Keratinocyte (primary cell): ENCODE measurements around the gene GRM2. TPM values are rescaled to one million over a fixed set of nuclear protein-coding genes. Genes with fewer than 3 reads are reported as not detected.

Experiments used
- DNase-seq: peaks from one replicate; pipeline ENCODE4 v3.0.0-alpha.2; 2011; ENCODE audit warnings: low read depth, missing footprints, low spot score
- FAIRE-seq: peaks from 2 replicates; lab custom pipeline; 2011; peaks lifted over from hg19 to GRCh38; lab: Jason Lieb, UNC
- H2AFZ ChIP-seq: 2 replicates; pipeline ENCODE4 v1.6.0; 2012; ENCODE audit warnings: low read length, control low read depth, inconsistent platforms; ENCODE audit not compliant: control insufficient read depth
- H3K27ac ChIP-seq: 2 replicates; pipeline ENCODE4 v1.5.1; 2011; ENCODE audit warnings: low read length; ENCODE audit not compliant: control insufficient read depth, insufficient read depth
- H3K27me3 ChIP-seq: 3 replicates; pipeline ENCODE4 v1.6.0; 2011; ENCODE audit warnings: low read length; ENCODE audit not compliant: control insufficient read depth, insufficient read depth; ENCODE audit errors: extremely low read depth
- H3K36me3 ChIP-seq, 2 experiments: 2 replicates in 1 of 2; 3 replicates in 1 of 2; pipeline ENCODE4 v1.5.1; 2011; ENCODE audit warnings: low read length in 2 of 2, mild to moderate bottlenecking in 1 of 2; ENCODE audit not compliant: control insufficient read depth in 2 of 2, insufficient read depth in 2 of 2; ENCODE audit errors: extremely low read depth in 1 of 2
- H3K4me1 ChIP-seq: 3 replicates; pipeline ENCODE4 v1.5.1; 2011; ENCODE audit warnings: low read length; ENCODE audit not compliant: control insufficient read depth, insufficient read depth; ENCODE audit errors: extremely low read depth
- H3K4me2 ChIP-seq: 3 replicates; pipeline ENCODE4 v1.6.0; 2011; ENCODE audit warnings: low read depth, low read length; ENCODE audit not compliant: control insufficient read depth, insufficient read depth; ENCODE audit errors: extremely low read depth
- H3K4me3 ChIP-seq, 3 experiments: fragments of 200-600 bp in 1 of 3; sonication (generic) in 1 of 3; 2 replicates in 2 of 3; 3 replicates in 1 of 3; pipeline ENCODE4 v1.5.1; 2011 to 2016; ENCODE audit warnings: low read length in 3 of 3, mild to moderate bottlenecking in 3 of 3, control low read depth in 2 of 3, inconsistent platforms in 1 of 3, low read depth in 1 of 3, mixed read lengths in 1 of 3, mixed run types in 1 of 3, moderate library complexity in 1 of 3; ENCODE audit not compliant: control insufficient read depth in 2 of 3, insufficient read depth in 2 of 3; ENCODE audit errors: extremely low read depth in 1 of 3
- H3K79me2 ChIP-seq: 2 replicates; pipeline ENCODE4 v1.6.0; 2012; ENCODE audit warnings: low read length; ENCODE audit not compliant: control insufficient read depth, insufficient read depth
- H3K9ac ChIP-seq: 3 replicates; pipeline ENCODE4 v1.6.0; 2011; ENCODE audit warnings: low read length; ENCODE audit not compliant: control insufficient read depth, insufficient read depth; ENCODE audit errors: extremely low read depth
- H3K9me1 ChIP-seq: 3 replicates; pipeline ENCODE4 v1.6.0; 2011; ENCODE audit warnings: low read length; ENCODE audit not compliant: control insufficient read depth, insufficient read depth; ENCODE audit errors: extremely low read depth
- H3K9me3 ChIP-seq: 2 replicates; pipeline ENCODE4 v1.5.1; 2012; ENCODE audit warnings: low read depth, low read length; ENCODE audit not compliant: control insufficient read depth
- H4K20me1 ChIP-seq: 3 replicates; pipeline ENCODE4 v1.6.0; 2011; ENCODE audit warnings: low read length; ENCODE audit not compliant: control insufficient read depth, insufficient read depth; ENCODE audit errors: extremely low read depth
- CTCF ChIP-seq, 3 experiments: IDR thresholded peaks in 1 of 3; conservative IDR thresholded peaks in 1 of 3; optimal IDR thresholded peaks in 1 of 3; 2 replicates in 2 of 3; 3 replicates in 1 of 3; pipeline versions ENCODE3 to v1.5.1; 2011; ENCODE audit warnings: low read length in 3 of 3, mild to moderate bottlenecking in 3 of 3, moderate library complexity in 2 of 3, control low read depth in 1 of 3, inconsistent platforms in 1 of 3; ENCODE audit not compliant: insufficient read depth in 2 of 3; ENCODE audit errors: extremely low read depth in 1 of 3
- EZH2 ChIP-seq: IDR thresholded peaks from one replicate; pipeline ENCODE4 v1.6.1; 2012; ENCODE audit warnings: inconsistent platforms, mild to moderate bottlenecking, low read length, moderate library complexity
- dilution Hi-C: fragments of 300-500 bp; cut with MboI; formaldehyde crosslinking; loops from one replicate; pipeline ENCODE4 v1.7.0; 2020; ENCODE audit warnings: low sequenced_read_pairs; ENCODE audit not compliant: extremely low pct_ligation_motif_present
- polyA plus RNA-seq, 5 experiments: library from polyadenylated mRNA; depleted of rRNA in 3 of 5; stranded (reverse) in 3 of 5; stranded (forward) in 1 of 5; unstranded in 1 of 5; fragments of >200 nt; gene quantifications; 1 replicate in 1 of 5; 2 replicates in 3 of 5; 3 replicates in 1 of 5; pipeline versions ENCODE4 v1.2.1 to v1.2.3, GENCODE V29; 2011 to 2012; ENCODE audit warnings: missing spikeins in 2 of 5, low read depth in 1 of 5, low replicate concordance in 1 of 5

Gene GRM2
- polyA plus RNA-seq, 1 donor (not counting 4 experiments of a cell fraction or from before 2014, with no cell fraction given): 0.07 TPM

- H3K9me3 ChIP-seq: no peaks in the 10 kb centered on the region
- no peak overlapping the region for H3K27ac ChIP-seq
- no peak overlapping the region for H3K9ac ChIP-seq
- H4K20me1 ChIP-seq: no peaks in the 10 kb centered on the region
- no peak for FAIRE-seq
- no peak overlapping the region for H3K4me3 ChIP-seq
- TF ChIP-seq EZH2 (no peak), CTCF (optimal IDR thresholded peaks at IDR 0.05 in 1 of 3, IDR thresholded peaks at IDR 0.05 in 1 of 3, conservative IDR thresholded peaks at IDR 0.05 in 1 of 3; ENCODE audit: extremely low read depth in 1 of 3, insufficient read depth in 2 of 3, low read length in 3 of 3) (no peak)
- no peak overlapping the region for H2AFZ ChIP-seq
- H3K27me3 ChIP-seq: no peaks in the 10 kb centered on the region
- no peaks in the 10 kb centered on the region for H3K79me2 ChIP-seq
- dilution Hi-C loops: no loop called here
- H3K4me2 ChIP-seq: no peak overlapping the region
- DNase-seq: no peak
- no peaks in the 10 kb centered on the region for H3K4me1 ChIP-seq
- H3K36me3 ChIP-seq: no peaks in the 10 kb centered on the region
- H3K9me1 ChIP-seq: no peaks in the 10 kb centered on the region
Measured at GRCh38 chr3:51717947-51718346, 11.1 kb downstream of the GRM2 start.

GRCh38 chr3:51718547-51719409, 11.9 kb downstream of the GRM2 start:
- Histone ChIP-seq H3K9ac (no peak overlapping the region), H3K79me2 (no peaks in the 10 kb centered on the region), H3K27ac (no peak overlapping the region), H3K9me3 (no peaks in the 10 kb centered on the region), H3K27me3 (no peaks in the 10 kb centered on the region), H3K36me3 (no peaks in the 10 kb centered on the region), H3K4me2 (no peak overlapping the region), H3K4me1 (no peaks in the 10 kb centered on the region), H3K9me1 (no peaks in the 10 kb centered on the region), H3K4me3 (no peak overlapping the region), H4K20me1 (no peaks in the 10 kb centered on the region), H2AFZ (no peak overlapping the region)
- dilution Hi-C loops: no loop called here
- DNase-seq: peak; percentile 23
- FAIRE-seq: peak; percentile 69
- no peak for TF ChIP-seq EZH2
- peak; percentile 92 to 100 (median 98) for TF ChIP-seq CTCF (optimal IDR thresholded peaks at IDR 0.05 in 1 of 3, IDR thresholded peaks at IDR 0.05 in 1 of 3, conservative IDR thresholded peaks at IDR 0.05 in 1 of 3; ENCODE audit: extremely low read depth in 1 of 3, insufficient read depth in 2 of 3, low read length in 3 of 3)
